Ishikawa (cell line): Measurements from ENCODE around the gene GNAT1.

Experiments
- CEBPB ChIP-seq: IDR thresholded peaks from 2 replicates; pipeline ENCODE4 v1.6.1; 2012
- CREB1 ChIP-seq: IDR thresholded peaks from 2 replicates; pipeline ENCODE4 v1.6.1; 2012; ENCODE audit warnings: low read depth
- EGR1 ChIP-seq: IDR thresholded peaks from 2 replicates; pipeline ENCODE4 v1.6.1; 2012
- EP300 ChIP-seq: IDR thresholded peaks from 2 replicates; pipeline ENCODE4 v1.6.1; 2012; ENCODE audit warnings: borderline replicate concordance
- FOXM1 ChIP-seq: IDR thresholded peaks from 2 replicates; pipeline ENCODE4 v1.6.1; 2012; ENCODE audit warnings: low read depth, borderline replicate concordance
- MAX ChIP-seq: IDR thresholded peaks from 2 replicates; pipeline ENCODE4 v1.6.1; 2012
- NFIC ChIP-seq: IDR thresholded peaks from 2 replicates; pipeline ENCODE4 v1.6.1; 2012
- RAD21 ChIP-seq: IDR thresholded peaks from 2 replicates; pipeline ENCODE4 v1.6.1; 2012; ENCODE audit warnings: low read depth
- TAF1 ChIP-seq: IDR thresholded peaks from 2 replicates; pipeline ENCODE4 v1.6.1; 2012; ENCODE audit warnings: low read depth, mild to moderate bottlenecking
- TCF12 ChIP-seq: IDR thresholded peaks from 2 replicates; pipeline ENCODE4 v1.6.1; 2012; ENCODE audit warnings: low read depth
- TEAD4 ChIP-seq: IDR thresholded peaks from 2 replicates; pipeline ENCODE4 v1.6.1; 2012
- USF1 ChIP-seq: IDR thresholded peaks from 2 replicates; pipeline ENCODE4 v1.6.1; 2012
- YY1 ChIP-seq: IDR thresholded peaks from 2 replicates; pipeline ENCODE4 v1.6.1; 2012; ENCODE audit warnings: low read depth
- ZBTB7A ChIP-seq: IDR thresholded peaks from 2 replicates; pipeline ENCODE4 v1.6.1; 2012; ENCODE audit warnings: low read depth
- TF ChIP-seq, protein P1 (sequence below): IDR thresholded peaks from 2 replicates; pipeline ENCODE4 v1.6.1; 2012; ENCODE audit warnings: low read depth, mild to moderate bottlenecking

The GNAT1 gene

GRCh38 chr3:50192689-50193141 lies 1.3 kb downstream of the GNAT1 start:
- TF ChIP-seq ZBTB7A (peak; percentile 68; the same call in 1 of the 2 replicates), RAD21 (peak; percentile 92), FOXM1 (no peak)

DNA sequence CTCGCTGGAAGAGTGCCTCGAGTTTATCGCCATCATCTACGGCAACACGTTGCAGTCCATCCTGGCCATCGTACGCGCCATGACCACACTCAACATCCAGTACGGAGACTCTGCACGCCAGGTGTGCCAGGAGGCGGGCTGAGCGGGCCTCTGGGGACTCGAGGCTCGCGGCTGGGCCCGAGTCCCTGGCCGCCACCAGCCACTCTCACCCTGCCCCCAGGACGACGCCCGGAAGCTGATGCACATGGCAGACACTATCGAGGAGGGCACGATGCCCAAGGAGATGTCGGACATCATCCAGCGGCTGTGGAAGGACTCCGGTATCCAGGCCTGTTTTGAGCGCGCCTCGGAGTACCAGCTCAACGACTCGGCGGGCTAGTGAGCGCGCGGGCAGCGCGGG lies 1.9 kb downstream of the GNAT1 start:
- TF ChIP-seq NFIC, result no peak
- no peak for TF ChIP-seq TEAD4
- no peak for TF ChIP-seq TAF1

GRCh38 chr3:50193746-50194127 lies 2.3 kb downstream of the GNAT1 start:
- TF ChIP-seq USF1 (no peak), FOXM1 (no peak), ZBTB7A (no peak), EP300 (no peak), CEBPB (no peak), MAX (no peak), RAD21 (no peak), YY1 (no peak), EGR1 (no peak), CREB1 (no peak), NFIC (no peak), TAF1 (no peak)
- TF ChIP-seq, protein P1, sequence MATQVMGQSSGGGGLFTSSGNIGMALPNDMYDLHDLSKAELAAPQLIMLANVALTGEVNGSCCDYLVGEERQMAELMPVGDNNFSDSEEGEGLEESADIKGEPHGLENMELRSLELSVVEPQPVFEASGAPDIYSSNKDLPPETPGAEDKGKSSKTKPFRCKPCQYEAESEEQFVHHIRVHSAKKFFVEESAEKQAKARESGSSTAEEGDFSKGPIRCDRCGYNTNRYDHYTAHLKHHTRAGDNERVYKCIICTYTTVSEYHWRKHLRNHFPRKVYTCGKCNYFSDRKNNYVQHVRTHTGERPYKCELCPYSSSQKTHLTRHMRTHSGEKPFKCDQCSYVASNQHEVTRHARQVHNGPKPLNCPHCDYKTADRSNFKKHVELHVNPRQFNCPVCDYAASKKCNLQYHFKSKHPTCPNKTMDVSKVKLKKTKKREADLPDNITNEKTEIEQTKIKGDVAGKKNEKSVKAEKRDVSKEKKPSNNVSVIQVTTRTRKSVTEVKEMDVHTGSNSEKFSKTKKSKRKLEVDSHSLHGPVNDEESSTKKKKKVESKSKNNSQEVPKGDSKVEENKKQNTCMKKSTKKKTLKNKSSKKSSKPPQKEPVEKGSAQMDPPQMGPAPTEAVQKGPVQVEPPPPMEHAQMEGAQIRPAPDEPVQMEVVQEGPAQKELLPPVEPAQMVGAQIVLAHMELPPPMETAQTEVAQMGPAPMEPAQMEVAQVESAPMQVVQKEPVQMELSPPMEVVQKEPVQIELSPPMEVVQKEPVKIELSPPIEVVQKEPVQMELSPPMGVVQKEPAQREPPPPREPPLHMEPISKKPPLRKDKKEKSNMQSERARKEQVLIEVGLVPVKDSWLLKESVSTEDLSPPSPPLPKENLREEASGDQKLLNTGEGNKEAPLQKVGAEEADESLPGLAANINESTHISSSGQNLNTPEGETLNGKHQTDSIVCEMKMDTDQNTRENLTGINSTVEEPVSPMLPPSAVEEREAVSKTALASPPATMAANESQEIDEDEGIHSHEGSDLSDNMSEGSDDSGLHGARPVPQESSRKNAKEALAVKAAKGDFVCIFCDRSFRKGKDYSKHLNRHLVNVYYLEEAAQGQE, result no peak

- no peak for TF ChIP-seq EP300
- no peak for TF ChIP-seq TEAD4
- no peak for TF ChIP-seq FOXM1
- TF ChIP-seq, protein P1, result no peak
- TF ChIP-seq EGR1, result peak; percentile 92
- no peak for TF ChIP-seq CEBPB
- 0 out of 2 replicates have a peak, but pooled peaks have one; percentile 5 for TF ChIP-seq USF1
- TF ChIP-seq CREB1, result no peak
- no peak for TF ChIP-seq ZBTB7A
- TF ChIP-seq RAD21, result peak; percentile 94
- TF ChIP-seq TAF1, result no peak
- no peak for TF ChIP-seq NFIC
- no peak for TF ChIP-seq TCF12
- TF ChIP-seq YY1, result no peak
- TF ChIP-seq MAX, result peak; percentile 91
These were observed 2.9 kb downstream of the GNAT1 start for GRCh38 chr3:50194128-50194902.

- TF ChIP-seq CEBPB (no peak), TCF12 (no peak), TAF1 (no peak), EP300 (no peak), MAX (no peak), FOXM1 (no peak), RAD21 (no peak), CREB1 (no peak), NFIC (no peak), EGR1 (no peak), TEAD4 (no peak), YY1 (no peak), ZBTB7A (no peak), USF1 (no peak)
- TF ChIP-seq, protein P1, result no peak
These were observed 3.6 kb downstream of the GNAT1 start for GRCh38 chr3:50194903-50195500.
